ENCODE data around the gene FAM76B. TPM values are rescaled to one million over a fixed set of nuclear protein-coding genes. Genes with fewer than 3 reads are reported as not detected.

FAM76B gene
- total RNA-seq, 1 donor from 2014 or later = 33.9 TPM

GRCh38 chr11:95727620-95728019, 62.0 kb downstream of the FAM76B start:
- no peak overlapping the region for H3K4me3 Mint-ChIP-seq (ENCODE audit: unreplicated experiment)
- no peak overlapping the region for H3K27ac Mint-ChIP-seq (ENCODE audit: unreplicated experiment)
- DNase-seq = no peak
- no peaks in the 10 kb centered on the region for H3K4me1 Mint-ChIP-seq (ENCODE audit: low read depth, unreplicated experiment)
- H3K36me3 Mint-ChIP-seq (ENCODE audit: unreplicated experiment) = no peaks in the 10 kb centered on the region
- H3K9me3 Mint-ChIP-seq (ENCODE audit: unreplicated experiment) = no peaks in the 10 kb centered on the region
- no peak for TF ChIP-seq CTCF (IDR thresholded peaks at IDR 0.05; ENCODE audit: partially characterized antibody, unreplicated experiment)
- H3K27me3 Mint-ChIP-seq (ENCODE audit: unreplicated experiment) = no peaks in the 10 kb centered on the region

- no peak overlapping the region for H3K27ac Mint-ChIP-seq (ENCODE audit: unreplicated experiment)
- no peak for TF ChIP-seq CTCF (IDR thresholded peaks at IDR 0.05; ENCODE audit: partially characterized antibody, unreplicated experiment)
- no peaks in the 10 kb centered on the region for H3K4me1 Mint-ChIP-seq (ENCODE audit: low read depth, unreplicated experiment)
- no peaks in the 10 kb centered on the region for H3K9me3 Mint-ChIP-seq (ENCODE audit: unreplicated experiment)
- DNase-seq = no peak
- no peak overlapping the region for H3K4me3 Mint-ChIP-seq (ENCODE audit: unreplicated experiment)
- no peaks in the 10 kb centered on the region for H3K36me3 Mint-ChIP-seq (ENCODE audit: unreplicated experiment)
- H3K27me3 Mint-ChIP-seq (ENCODE audit: unreplicated experiment) = no peaks in the 10 kb centered on the region
These were observed 62.5 kb downstream of the FAM76B start for GRCh38 chr11:95727111-95727510.

- no peak for TF ChIP-seq CTCF (IDR thresholded peaks at IDR 0.05; ENCODE audit: partially characterized antibody, unreplicated experiment)
- Mint-ChIP-seq H3K36me3 (ENCODE audit: unreplicated experiment) (no peaks in the 10 kb centered on the region), H3K9me3 (ENCODE audit: unreplicated experiment) (no peaks in the 10 kb centered on the region)
These were observed 64.4 kb downstream of the FAM76B start for GRCh38 chr11:95725196-95725595.

GRCh38 chr11:95723361-95723942, 66.1 kb downstream of the FAM76B start:
- H3K9me3 Mint-ChIP-seq (ENCODE audit: unreplicated experiment) = no peaks in the 10 kb centered on the region
- H3K4me3 Mint-ChIP-seq (ENCODE audit: unreplicated experiment) = no peak overlapping the region
- TF ChIP-seq CTCF (IDR thresholded peaks at IDR 0.05; ENCODE audit: partially characterized antibody, unreplicated experiment) = no peak
- H3K36me3 Mint-ChIP-seq (ENCODE audit: unreplicated experiment) = no peaks in the 10 kb centered on the region
- no peaks in the 10 kb centered on the region for H3K27me3 Mint-ChIP-seq (ENCODE audit: unreplicated experiment)
- H3K27ac Mint-ChIP-seq (ENCODE audit: unreplicated experiment) = no peak overlapping the region
- no peaks in the 10 kb centered on the region for H3K4me1 Mint-ChIP-seq (ENCODE audit: low read depth, unreplicated experiment)
- DNase-seq = no peak

More at GRCh38 chr11:95725196-95725595, 64.4 kb downstream of the FAM76B start:
- Mint-ChIP-seq H3K4me1 (ENCODE audit: low read depth, unreplicated experiment) (no peaks in the 10 kb centered on the region), H3K27me3 (ENCODE audit: unreplicated experiment) (no peaks in the 10 kb centered on the region), H3K4me3 (ENCODE audit: unreplicated experiment) (no peak overlapping the region), H3K27ac (ENCODE audit: unreplicated experiment) (no peak overlapping the region)
- DNase-seq = no peak

GRCh38 chr11:95720195-95720594, 69.4 kb downstream of the FAM76B start:
- Mint-ChIP-seq H3K4me3 (ENCODE audit: unreplicated experiment) (no peak overlapping the region), H3K36me3 (ENCODE audit: unreplicated experiment) (no peaks in the 10 kb centered on the region), H3K9me3 (ENCODE audit: unreplicated experiment) (no peaks in the 10 kb centered on the region), H3K27ac (ENCODE audit: unreplicated experiment) (no peak overlapping the region), H3K4me1 (ENCODE audit: low read depth, unreplicated experiment) (peaks cover 6% of the 10 kb centered on the region), H3K27me3 (ENCODE audit: unreplicated experiment) (peaks cover 2% of the 10 kb centered on the region)
- no peak for TF ChIP-seq CTCF (IDR thresholded peaks at IDR 0.05; ENCODE audit: partially characterized antibody, unreplicated experiment)
- DNase-seq = no peak

Other genes with a start within 250 kb of the FAM76B start
- 52.1 TPM for gene CEP57, start 716 bp upstream of the FAM76B start, total RNA-seq (ENCODE audit: unreplicated experiment)
- gene MTMR2, start 134.3 kb upstream of the FAM76B start, total RNA-seq (ENCODE audit: unreplicated experiment) = 47.4 TPM